ENCODE measurements around the gene TAOK2.

- TF ChIP-seq CTCF (IDR thresholded peaks at IDR 0.05) = peak in 1 of 7 experiments; percentile 24
- peak in 2 of 3 donors; percentile 52 to 58 for TF ChIP-seq POLR2A (IDR thresholded peaks at IDR 0.05)
Measured at GRCh38 chr16:29995911-29996765, 22.5 kb downstream of the TAOK2 start, which contains the start of gene INO80E.
